Smooth muscle cell (in vitro differentiated cells): Measurements from ENCODE around the gene RNF38. TPM values are rescaled to one million over a fixed set of nuclear protein-coding genes. Genes with fewer than 3 reads are reported as not detected.

Experiments used
- DNase-seq: peaks from one replicate; lab custom pipeline; 2025; ENCODE audit not compliant: unreplicated experiment; lab: John Stamatoyannopoulos, UW
- H2AFZ ChIP-seq: fragments of 200-600 bp; sonication (generic); 2 replicates; pipeline ENCODE4 v1.6.0; 2016; ENCODE audit warnings: antibody characterized with exemption, low read depth, mild to moderate bottlenecking
- H3F3A ChIP-seq: fragments of 200-600 bp; sonication (generic); 2 replicates; pipeline ENCODE4 v1.6.0; 2017; ENCODE audit warnings: antibody characterized with exemption, low read depth
- H3K27ac ChIP-seq: fragments of 200-600 bp; sonication (generic); 2 replicates; pipeline ENCODE4 v1.5.1; 2016; ENCODE audit warnings: low read depth, mild to moderate bottlenecking
- H3K27me3 ChIP-seq: fragments of 200-600 bp; sonication (generic); 2 replicates; pipeline ENCODE4 v1.6.1; 2016; ENCODE audit warnings: low read depth, mild to moderate bottlenecking
- H3K36me3 ChIP-seq: fragments of 200-600 bp; sonication (generic); 2 replicates; pipeline ENCODE4 v1.5.1; 2016; ENCODE audit warnings: low read depth
- H3K4me1 ChIP-seq: fragments of 200-600 bp; sonication (generic); 2 replicates; pipeline ENCODE4 v1.5.1; 2016; ENCODE audit warnings: low read depth
- H3K4me2 ChIP-seq: fragments of 200-600 bp; sonication (generic); 2 replicates; pipeline ENCODE4 v1.6.0; 2016; ENCODE audit warnings: mild to moderate bottlenecking
- H3K4me3 ChIP-seq: fragments of 200-600 bp; sonication (generic); 2 replicates; pipeline ENCODE4 v1.5.1; 2016; ENCODE audit warnings: mild to moderate bottlenecking
- H3K79me2 ChIP-seq: fragments of 200-600 bp; sonication (generic); 2 replicates; pipeline ENCODE4 v1.6.0; 2016; ENCODE audit warnings: low read depth, mild to moderate bottlenecking
- H3K9ac ChIP-seq: fragments of 200-600 bp; sonication (generic); 2 replicates; pipeline ENCODE4 v1.6.0; 2016; ENCODE audit warnings: low read depth
- H3K9me3 ChIP-seq: fragments of 200-600 bp; sonication (generic); replicated peaks from 2 replicates; pipeline ENCODE4 v1.5.1; 2016; ENCODE audit warnings: low read depth
- H4K20me1 ChIP-seq: fragments of 200-600 bp; sonication (generic); 2 replicates; pipeline ENCODE4 v1.6.0; 2016; ENCODE audit warnings: low read depth
- CTCF ChIP-seq: fragments of 200-600 bp; sonication (generic); IDR thresholded peaks from 2 replicates; pipeline ENCODE4 v1.5.1; 2017; ENCODE audit warnings: borderline replicate concordance, mild to moderate bottlenecking, antibody characterized with exemption; ENCODE audit not compliant: insufficient read depth, poor library complexity, severe bottlenecking
- WGBS: methylation state at CpG from one replicate; pipeline ENCODE4 v1.1.7; 2016; ENCODE audit warnings: low lambda C conversion rate; 5-methylcytosine and 5-hydroxymethylcytosine counted together
- polyA plus RNA-seq: library from polyadenylated mRNA; unstranded; fragments of >200 nt; fragmentation: Nextera tagmentation; extraction: Ambion mirVana; gene quantifications from 2 replicates; pipeline ENCODE4 v1.2.1, GENCODE V29; 2016
- total RNA-seq: library from RNA; depleted of rRNA; stranded (reverse); fragments of >200 nt; gene quantifications from 2 replicates; pipeline ENCODE4 v1.2.3, GENCODE V29; 2014

RNF38 gene
- total and polyA plus RNA-seq, 2 experiments from 2014 or later: 10.1 to 27.5 TPM

GRCh38 chr9:36293171-36293570, 106.9 kb downstream of the RNF38 start:
- Histone ChIP-seq H3F3A (no peaks in the 10 kb centered on the region), H3K9ac (no peak overlapping the region), H3K36me3 (no peaks in the 10 kb centered on the region), H3K27ac (no peak overlapping the region), H3K79me2 (no peaks in the 10 kb centered on the region), H3K27me3 (no peaks in the 10 kb centered on the region), H3K4me3 (no peak overlapping the region), H3K9me3 (no peaks in the 10 kb centered on the region), H2AFZ (no peak overlapping the region), H3K4me2 (no peak overlapping the region), H4K20me1 (no peaks in the 10 kb centered on the region), H3K4me1 (no peaks in the 10 kb centered on the region)
- no peak for TF ChIP-seq CTCF
- DNase-seq: no peak
- 97% methylated on average over 7 of the region's 7 CpGs for WGBS

GRCh38 chr9:36292641-36293040, 107.4 kb downstream of the RNF38 start:
- H3K27me3 ChIP-seq: no peaks in the 10 kb centered on the region
- H3K9ac ChIP-seq: no peak overlapping the region
- no peak overlapping the region for H3K4me3 ChIP-seq
- TF ChIP-seq CTCF: no peak
- no peaks in the 10 kb centered on the region for H3K79me2 ChIP-seq
- no peaks in the 10 kb centered on the region for H3K36me3 ChIP-seq
- no peak overlapping the region for H2AFZ ChIP-seq
- H4K20me1 ChIP-seq: no peaks in the 10 kb centered on the region
- no peak for DNase-seq
- H3K27ac ChIP-seq: no peak overlapping the region
- no peaks in the 10 kb centered on the region for H3K9me3 ChIP-seq
- no peaks in the 10 kb centered on the region for H3K4me1 ChIP-seq
- WGBS: 89% methylated on average over 12 of the region's 12 CpGs
- no peaks in the 10 kb centered on the region for H3F3A ChIP-seq
- H3K4me2 ChIP-seq: no peak overlapping the region

- Histone ChIP-seq H3K79me2 (no peaks in the 10 kb centered on the region), H3K9ac (no peak overlapping the region), H3K27ac (no peak overlapping the region), H3F3A (no peaks in the 10 kb centered on the region), H3K4me3 (no peak overlapping the region), H3K9me3 (no peaks in the 10 kb centered on the region), H3K4me2 (no peak overlapping the region), H2AFZ (no peak overlapping the region), H4K20me1 (no peaks in the 10 kb centered on the region), H3K27me3 (no peaks in the 10 kb centered on the region), H3K36me3 (no peaks in the 10 kb centered on the region), H3K4me1 (no peaks in the 10 kb centered on the region)
- no peak for DNase-seq
- WGBS: 90% methylated on average over 3 of the region's 3 CpGs
- TF ChIP-seq CTCF: no peak
Measured at GRCh38 chr9:36290996-36291395, 109.1 kb downstream of the RNF38 start.

GRCh38 chr9:36289836-36290435, 110.1 kb downstream of the RNF38 start:
- Histone ChIP-seq H3K79me2 (no peaks in the 10 kb centered on the region), H4K20me1 (no peaks in the 10 kb centered on the region), H3K9ac (no peak overlapping the region), H3F3A (no peaks in the 10 kb centered on the region), H3K27ac (no peak overlapping the region), H3K36me3 (no peaks in the 10 kb centered on the region), H3K4me1 (no peaks in the 10 kb centered on the region), H3K9me3 (no peaks in the 10 kb centered on the region), H2AFZ (no peak overlapping the region), H3K27me3 (no peaks in the 10 kb centered on the region), H3K4me2 (no peak overlapping the region), H3K4me3 (no peak overlapping the region)
- no peak for TF ChIP-seq CTCF
- WGBS: 95% methylated on average over 3 of the region's 3 CpGs
- DNase-seq: no peak
